ENCODE data around the gene CLRN2. TPM values are rescaled to one million over a fixed set of nuclear protein-coding genes. Genes with fewer than 3 reads are reported as not detected.

The CLRN2 gene
- total RNA-seq, 1 experiment from 2014 or later: not detected

GRCh38 chr4:17526695-17527477 is 11.9 kb downstream of the CLRN2 start:
- no CpG with 5 or more reads among the region's 27 CpGs for WGBS (ENCODE audit: extremely low coverage, insufficient read length, low lambda C conversion rate)
- no peak overlapping the region for H3K56ac ChIP-seq (ENCODE audit: insufficient read length, low read depth, low read length)
- no peaks in the 10 kb centered on the region; the same call in 1 of the 2 replicates for H3K4me1 ChIP-seq (ENCODE audit: insufficient read depth, low read length)
- H3K9me3 Mint-ChIP-seq: no peaks in the 10 kb centered on the region
- H3K36me3 Mint-ChIP-seq (ENCODE audit: insufficient read depth in 1 of 3, low read depth in 3 of 3): no peaks in the 10 kb centered on the region
- no peak overlapping the region for H2BK20ac ChIP-seq (ENCODE audit: low read depth, low read length, poor library complexity, severe bottlenecking)
- H2AFZ ChIP-seq (ENCODE audit: low read length): no peak overlapping the region
- no peak overlapping the region for H3K4ac ChIP-seq (ENCODE audit: low read depth, low read length)
- no peak overlapping the region for H3K23ac ChIP-seq (ENCODE audit: insufficient read length, low read depth, low read length)
- H3K27ac ChIP-seq (ENCODE audit: insufficient read length, low read depth, low read length): no peak overlapping the region
- H4K91ac ChIP-seq (ENCODE audit: insufficient read length, low read depth, low read length): no peak overlapping the region
- H4K8ac ChIP-seq (replicated peaks; ENCODE audit: insufficient read length, low read depth, low read length): no peak overlapping the region
- no peaks in the 10 kb centered on the region for H4K20me1 ChIP-seq (ENCODE audit: control insufficient read depth, insufficient read depth, insufficient read length)
- H3K27ac Mint-ChIP-seq: peak overlapping the region in 1 of 3 experiments; percentile 27; a peak in 1 of 7 replicates
- no peak overlapping the region for H4K5ac ChIP-seq (ENCODE audit: insufficient read length, low read depth, low read length)
- no peak overlapping the region for H3K4me3 Mint-ChIP-seq
- H3K18ac ChIP-seq (ENCODE audit: insufficient read length, low read depth, low read length): no peak overlapping the region
- no peak overlapping the region for H3T11ph ChIP-seq (ENCODE audit: low read length)
- no peak overlapping the region for H3K9ac ChIP-seq (ENCODE audit: extremely low read depth, insufficient read length, low read length)
- H2AK5ac ChIP-seq (ENCODE audit: insufficient read length, low read length): no peak overlapping the region
- H3K9me3 ChIP-seq (ENCODE audit: control insufficient read depth, low read depth, low read length): no peaks in the 10 kb centered on the region
- H2BK12ac ChIP-seq (ENCODE audit: insufficient read length, low read depth, low read length): no peak overlapping the region
- no peak overlapping the region; the same call in 1 of the 2 replicates for H3K14ac ChIP-seq (ENCODE audit: insufficient read depth, low read length)
- no peak overlapping the region for H2BK5ac ChIP-seq (ENCODE audit: insufficient read length, low read length)
- no peak overlapping the region for H2BK120ac ChIP-seq (ENCODE audit: low read depth, low read length, poor library complexity, severe bottlenecking)
- H3K79me2 ChIP-seq (ENCODE audit: insufficient read depth, low read length): no peaks in the 10 kb centered on the region
- no peaks in the 10 kb centered on the region for H3K27me3 ChIP-seq (ENCODE audit: insufficient read depth, low read length)
- peaks cover 17% of the 10 kb centered on the region for H3K27me3 Mint-ChIP-seq (ENCODE audit: low read depth)
- no peak overlapping the region for H3K4me2 ChIP-seq (ENCODE audit: insufficient read depth, insufficient read length, low read length)
- no peaks in the 10 kb centered on the region for H3K79me1 ChIP-seq (ENCODE audit: insufficient read depth, low read depth, low read length, poor library complexity, severe bottlenecking)
- H3K23me2 ChIP-seq (ENCODE audit: insufficient read length, low read depth, low read length, poor library complexity, severe bottlenecking): no peaks in the 10 kb centered on the region
- no peak overlapping the region for H2BK15ac ChIP-seq (ENCODE audit: low read depth, low read length)
- no peak for TF ChIP-seq CTCF (conservative IDR thresholded peaks at IDR 0.05)
- no peak for DNase-seq
- 0 out of 4 replicates have a peak, but pooled peaks cover 2 to 3% of the 10 kb centered on the region in 2 experiments for H3K4me1 Mint-ChIP-seq

Measured in H9 (cell line).